HG03064 (cell line): ENCODE data around the gene RASAL3.
A peak's percentile ranks its signal among the peaks of the same experiment; 100 is the strongest.
"Not testable (repeated sequence)": the region's sequence is repeated elsewhere in the genome, so short reads cannot be mapped to it uniquely, and the experiment has no call there.

Source experiments
- ATAC-seq: cut with Tn5 transposase; IDR thresholded peaks from one replicate; pipeline ENCODE4 v1.9.1; 2021; ENCODE audit warnings: low read depth; ENCODE audit not compliant: unreplicated experiment

The RASAL3 gene

DNA sequence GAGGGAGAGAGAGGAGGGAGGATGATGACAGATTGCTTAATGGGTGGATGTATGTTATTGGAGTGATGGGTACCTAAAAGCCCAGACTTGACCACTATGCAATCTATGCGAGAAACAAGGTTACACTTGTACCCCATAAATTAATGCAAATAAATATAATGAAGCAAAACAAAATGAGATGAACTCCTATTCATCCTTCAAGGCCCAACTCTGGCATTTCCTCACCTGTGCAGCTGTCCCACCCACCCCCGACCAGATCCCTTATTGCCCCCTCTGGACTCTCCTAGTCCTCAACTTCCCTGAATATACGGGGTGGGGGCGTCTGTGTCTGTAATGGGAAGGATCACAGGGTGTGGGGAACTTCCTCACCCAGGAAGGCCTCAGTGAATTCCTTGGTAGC, 10.8 kb upstream of the RASAL3 start:
- ATAC-seq: no peak

GRCh38 chr19:15473821-15474220, 9.5 kb upstream of the RASAL3 start:
- not testable (repeated sequence) for ATAC-seq

DNA sequence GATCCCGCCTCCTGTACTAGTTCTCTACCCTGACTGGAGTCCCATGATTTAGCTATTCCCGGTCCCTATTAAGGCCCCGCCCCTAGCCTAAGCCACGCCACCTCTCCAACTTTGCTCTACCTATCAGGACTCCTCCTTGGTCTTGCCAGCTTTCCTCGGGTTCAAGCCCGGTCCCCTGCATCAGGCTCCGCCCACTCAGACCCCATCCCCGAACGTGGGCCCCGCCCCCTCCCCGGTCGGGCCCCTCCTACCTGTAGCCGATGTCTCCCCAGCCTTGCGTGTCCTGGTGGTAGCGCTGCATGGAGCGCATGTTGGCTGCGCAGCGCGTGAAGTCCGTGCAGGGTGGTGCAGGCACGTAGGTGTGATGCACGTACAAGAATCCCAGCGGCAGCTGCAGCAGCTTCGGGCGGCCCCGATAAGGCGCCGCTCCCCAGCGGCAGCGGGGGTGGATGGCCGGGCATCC, 7.3 kb upstream of the RASAL3 start:
- ATAC-seq: no peak

DNA sequence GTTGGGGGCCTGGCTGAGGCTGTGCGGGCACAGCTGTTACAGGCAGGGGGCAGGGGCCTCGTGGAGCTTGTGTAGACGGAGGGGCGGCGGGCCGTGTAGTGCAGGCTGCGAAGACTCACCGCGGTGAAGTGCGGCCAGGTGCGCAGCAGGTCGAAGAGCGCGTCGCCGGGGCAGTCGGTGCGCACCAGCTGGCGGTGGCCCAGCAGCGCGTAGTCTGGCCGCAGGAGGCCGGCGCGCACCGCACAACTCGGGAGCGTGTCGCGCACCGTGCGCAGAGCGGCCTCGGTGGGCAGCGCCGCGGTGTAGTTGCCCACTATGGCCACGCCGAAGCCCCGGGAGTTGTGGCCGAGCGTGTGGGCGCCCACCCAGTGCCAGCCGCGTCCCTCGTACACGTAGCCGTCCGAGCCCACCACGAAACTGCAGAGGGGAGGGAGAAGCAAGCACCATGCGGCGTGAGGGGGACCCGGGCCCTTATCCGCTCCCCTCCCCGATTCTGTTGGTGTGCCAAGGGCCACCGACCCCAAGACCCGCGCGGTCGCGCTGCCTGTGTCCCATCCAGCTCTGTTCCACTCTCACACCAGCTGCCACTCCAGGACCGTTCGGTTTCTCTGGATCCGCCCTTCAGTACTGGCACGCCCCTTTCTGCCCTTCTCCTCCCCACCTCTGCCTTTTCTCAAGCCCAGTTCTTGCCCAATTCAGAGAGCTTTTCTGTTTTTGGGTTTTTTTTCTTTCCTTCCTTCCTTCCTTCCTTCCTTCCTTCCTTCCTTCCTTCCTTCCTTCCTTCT, 5.4 kb upstream of the RASAL3 start:
- no peak for ATAC-seq

- ATAC-seq: no peak
These were observed 4.5 kb upstream of the RASAL3 start for GRCh38 chr19:15468675-15469512.

GRCh38 chr19:15467734-15468214, 3.4 kb upstream of the RASAL3 start:
- no peak for ATAC-seq

- peak; percentile 49 for ATAC-seq
These were observed 2.7 kb upstream of the RASAL3 start for GRCh38 chr19:15466851-15467733.

GRCh38 chr19:15463861-15464371, 428 bp downstream of the RASAL3 start:
- ATAC-seq: no peak

GRCh38 chr19:15461694-15462093, 2.6 kb downstream of the RASAL3 start:
- ATAC-seq: no peak

- ATAC-seq: no peak
These were observed 6.5 kb downstream of the RASAL3 start for GRCh38 chr19:15457701-15458484.

DNA sequence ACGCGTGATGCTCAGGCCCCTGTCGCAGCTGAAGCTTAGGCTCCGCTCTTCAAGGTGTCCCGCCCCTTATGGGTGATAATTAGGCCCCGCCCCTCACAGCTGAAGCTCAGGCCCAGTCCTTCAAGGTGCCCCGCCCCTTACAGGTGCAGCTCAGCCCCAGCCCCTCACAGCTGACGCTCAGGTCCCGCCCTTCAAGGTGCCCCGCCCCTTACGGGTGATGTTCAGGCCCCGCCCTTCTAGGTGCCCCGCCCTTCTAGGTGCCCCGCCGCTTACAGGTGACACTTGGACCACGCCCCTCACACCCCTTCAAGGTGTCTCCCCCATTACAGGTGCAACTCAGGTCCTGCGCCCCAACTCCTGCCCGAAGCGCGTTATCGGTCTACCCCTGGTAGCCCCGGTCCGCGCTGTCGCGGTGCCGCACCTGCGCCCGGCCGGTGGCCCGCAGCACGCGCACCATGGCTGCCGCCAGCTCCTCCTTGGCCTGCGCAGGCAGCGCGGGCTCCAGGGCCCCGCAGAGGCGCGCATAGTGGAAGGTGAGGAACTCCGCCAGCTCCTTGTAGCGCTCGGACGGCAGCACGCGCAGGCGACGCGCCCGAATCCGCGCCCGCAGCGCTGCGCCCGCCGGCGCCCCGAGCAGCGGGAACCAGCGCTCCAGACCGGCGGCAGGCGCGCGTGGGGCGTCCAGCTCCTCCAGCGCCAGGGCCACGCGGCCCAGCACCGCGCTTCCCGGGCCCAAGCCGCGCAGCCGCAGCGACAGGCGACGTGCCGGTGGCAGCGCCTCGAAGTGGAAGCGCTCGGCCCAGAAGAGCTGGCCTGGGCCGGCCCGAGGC, 7.3 kb downstream of the RASAL3 start:
- ATAC-seq: no peak

DNA sequence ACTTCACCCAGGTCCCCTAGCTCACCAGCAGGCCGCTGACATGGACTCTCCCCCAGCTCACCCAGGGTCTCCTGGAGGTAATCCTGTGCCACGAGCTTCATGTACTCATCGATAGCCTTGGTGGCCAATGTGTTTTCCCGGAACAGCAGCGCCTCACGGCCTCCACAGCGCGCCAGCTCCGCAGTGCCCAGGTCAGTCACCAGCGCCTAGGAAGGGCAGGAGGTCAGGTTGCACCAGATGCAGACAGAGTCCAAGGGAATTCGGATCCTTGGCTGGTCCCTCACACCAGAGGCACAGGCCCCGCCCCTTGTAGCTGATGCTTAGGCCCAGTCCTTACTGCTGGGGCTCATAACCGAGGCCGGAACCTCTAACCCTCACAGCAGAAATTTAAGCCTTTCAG, 7.9 kb downstream of the RASAL3 start:
- ATAC-seq: no peak

GRCh38 chr19:15455996-15456395, 8.3 kb downstream of the RASAL3 start:
- no peak for ATAC-seq

DNA sequence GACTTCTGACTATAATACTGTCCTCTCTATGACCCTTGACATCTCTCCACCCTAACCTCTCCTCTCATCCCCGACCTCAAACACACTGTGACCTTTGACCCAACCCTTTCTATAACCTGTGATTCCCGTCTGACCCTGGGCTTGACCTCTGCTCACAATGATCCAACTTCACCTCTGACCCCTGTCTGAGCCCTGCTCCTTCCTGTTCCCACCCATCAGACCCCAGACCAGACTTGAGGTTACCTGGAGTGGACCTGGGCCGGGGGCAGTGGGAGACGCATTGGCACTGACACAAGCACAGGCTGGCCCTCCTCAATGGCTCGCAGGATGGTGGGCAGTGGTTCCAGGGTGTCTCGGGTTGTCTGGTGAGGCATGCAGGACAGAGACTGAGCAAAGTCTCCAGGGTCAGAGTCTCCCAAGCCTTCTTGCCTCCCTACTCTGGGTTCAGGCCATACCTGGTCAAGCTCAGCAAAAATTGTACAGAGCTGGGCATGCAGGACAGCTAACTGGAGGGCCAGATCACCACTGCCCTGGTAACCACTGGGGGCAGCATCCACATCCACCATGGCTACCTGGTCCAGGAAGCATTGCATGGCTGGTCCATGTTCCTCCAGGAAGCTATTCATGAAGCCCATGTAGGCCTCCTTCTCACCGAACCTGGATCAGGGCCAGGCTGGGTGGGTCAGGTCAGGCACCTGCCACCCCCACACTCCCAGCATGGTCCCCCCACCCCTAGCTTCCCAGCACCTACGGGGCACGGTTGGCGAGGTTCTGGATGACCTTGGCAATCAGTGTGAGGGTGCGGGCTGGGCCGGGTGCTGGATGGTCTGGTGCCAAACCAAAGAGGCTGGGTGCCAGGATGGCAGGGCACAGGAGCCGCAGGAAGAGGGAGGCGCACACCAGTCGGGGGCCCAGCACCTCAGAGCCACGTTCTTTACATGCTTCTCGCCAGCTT, 10.2 kb downstream of the RASAL3 start:
- no peak for ATAC-seq

GRCh38 chr19:15453091-15453578, 11.2 kb downstream of the RASAL3 start:
- no peak for ATAC-seq

DNA sequence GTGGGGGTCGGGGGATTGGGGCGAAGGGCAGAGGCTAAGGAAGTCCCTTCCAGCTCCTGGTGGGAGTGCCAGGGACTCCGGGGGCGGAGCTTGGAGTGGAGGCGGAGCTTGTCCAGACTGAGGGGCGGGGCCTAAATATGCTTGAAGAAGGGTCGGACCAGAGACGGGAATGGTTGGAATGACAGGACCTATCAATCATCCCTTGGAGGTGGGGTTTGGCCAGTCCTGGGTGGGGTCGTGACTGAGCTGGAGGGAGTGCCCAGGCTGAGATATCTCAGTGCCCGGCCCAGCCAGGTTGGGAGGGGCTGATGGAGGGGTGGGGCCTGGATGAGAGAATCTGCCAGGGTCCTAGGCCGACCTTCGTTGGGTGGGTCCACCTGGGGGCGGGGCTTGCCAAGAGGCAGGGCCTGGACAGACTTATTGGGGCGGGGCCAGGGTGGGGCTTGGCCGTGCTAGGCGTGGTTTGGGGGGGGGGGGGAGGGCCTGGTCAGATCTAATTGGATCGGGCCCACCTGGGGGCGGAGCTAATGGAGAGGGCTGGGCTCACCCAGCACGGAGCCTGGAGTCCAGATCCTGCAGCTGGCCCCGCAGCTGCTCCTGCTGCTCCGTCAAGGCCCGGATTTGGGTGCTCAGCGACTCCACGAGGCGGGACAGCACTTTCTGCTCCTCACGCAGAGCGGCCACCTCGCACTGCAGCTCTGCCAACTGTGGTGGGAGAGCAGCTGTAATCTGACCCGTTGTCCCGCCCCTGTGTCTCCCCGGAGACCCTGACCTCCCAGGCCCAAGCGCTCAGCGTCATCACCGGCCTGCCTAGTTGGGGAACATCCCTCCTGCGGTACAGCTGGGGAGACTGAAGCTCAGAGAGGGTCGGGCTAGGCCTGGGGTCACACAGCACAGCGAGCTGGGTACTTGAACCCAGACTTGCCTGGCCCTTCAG, 12.0 kb downstream of the RASAL3 start:
- no peak for ATAC-seq
